Raji (cell line): ENCODE data around the gene BMPR1A.

Experiments used
- POLR2A ChIP-seq: IDR thresholded peaks from 2 replicates; pipeline ENCODE4 v1.6.1; 2011; ENCODE audit warnings: low read depth, low read length, control low read depth; ENCODE audit not compliant: insufficient read depth

Gene BMPR1A

DNA sequence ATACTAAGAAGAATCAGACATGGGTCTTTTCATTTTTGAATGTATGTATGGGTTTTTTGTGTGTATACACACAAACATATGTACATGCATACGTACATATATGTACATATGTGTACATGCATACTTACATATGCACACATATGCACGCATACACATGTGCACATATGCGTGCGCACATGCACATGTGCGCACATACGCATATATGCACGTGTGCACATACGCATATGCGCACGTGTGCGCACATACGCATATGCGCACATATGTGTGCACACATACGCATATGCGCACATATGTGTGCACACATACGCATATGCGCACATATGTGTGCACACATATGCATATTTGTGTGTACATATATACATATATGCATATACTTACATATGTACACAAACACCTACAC lies 4.9 kb upstream of the BMPR1A start:
- TF ChIP-seq POLR2A = no peak

DNA sequence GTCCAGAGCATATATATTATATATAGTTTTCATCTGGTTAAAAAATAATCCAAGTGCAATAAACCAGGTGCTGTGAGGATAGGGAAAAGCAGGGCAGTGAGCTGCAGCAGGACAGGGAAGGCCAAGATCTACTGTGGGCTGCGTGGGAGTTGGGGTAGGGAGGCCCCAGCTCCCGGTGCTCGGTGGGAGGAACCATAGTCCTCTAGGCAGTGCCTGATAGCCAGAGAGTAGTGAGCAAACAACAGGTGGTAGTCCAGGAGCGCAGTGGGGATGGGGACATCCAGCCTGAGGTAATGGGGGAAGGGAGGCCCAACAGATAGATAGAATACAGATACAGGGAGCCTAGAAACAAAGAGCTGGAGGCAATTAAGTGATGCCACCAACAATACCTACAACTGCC lies 4.1 kb upstream of the BMPR1A start:
- TF ChIP-seq POLR2A = no peak

DNA sequence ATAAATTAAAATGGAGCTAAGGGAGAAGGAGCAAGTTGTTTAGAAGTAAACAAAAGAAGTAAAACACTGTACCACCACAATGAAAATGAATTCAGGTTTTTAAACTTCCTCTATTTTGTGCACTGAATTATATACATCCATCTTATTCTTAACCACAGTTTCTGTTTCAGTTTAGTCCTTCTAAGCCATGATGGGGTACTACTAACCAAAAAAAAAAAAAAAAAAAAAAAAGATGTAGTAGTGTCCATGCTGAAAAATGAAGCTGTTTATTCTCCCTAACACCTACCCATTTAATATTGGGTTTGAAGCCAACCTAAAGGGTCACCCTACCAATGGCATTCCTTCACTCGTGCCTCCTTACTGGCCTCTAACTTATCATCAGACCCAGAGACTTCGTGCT lies 3.4 kb upstream of the BMPR1A start:
- TF ChIP-seq POLR2A = no peak

DNA sequence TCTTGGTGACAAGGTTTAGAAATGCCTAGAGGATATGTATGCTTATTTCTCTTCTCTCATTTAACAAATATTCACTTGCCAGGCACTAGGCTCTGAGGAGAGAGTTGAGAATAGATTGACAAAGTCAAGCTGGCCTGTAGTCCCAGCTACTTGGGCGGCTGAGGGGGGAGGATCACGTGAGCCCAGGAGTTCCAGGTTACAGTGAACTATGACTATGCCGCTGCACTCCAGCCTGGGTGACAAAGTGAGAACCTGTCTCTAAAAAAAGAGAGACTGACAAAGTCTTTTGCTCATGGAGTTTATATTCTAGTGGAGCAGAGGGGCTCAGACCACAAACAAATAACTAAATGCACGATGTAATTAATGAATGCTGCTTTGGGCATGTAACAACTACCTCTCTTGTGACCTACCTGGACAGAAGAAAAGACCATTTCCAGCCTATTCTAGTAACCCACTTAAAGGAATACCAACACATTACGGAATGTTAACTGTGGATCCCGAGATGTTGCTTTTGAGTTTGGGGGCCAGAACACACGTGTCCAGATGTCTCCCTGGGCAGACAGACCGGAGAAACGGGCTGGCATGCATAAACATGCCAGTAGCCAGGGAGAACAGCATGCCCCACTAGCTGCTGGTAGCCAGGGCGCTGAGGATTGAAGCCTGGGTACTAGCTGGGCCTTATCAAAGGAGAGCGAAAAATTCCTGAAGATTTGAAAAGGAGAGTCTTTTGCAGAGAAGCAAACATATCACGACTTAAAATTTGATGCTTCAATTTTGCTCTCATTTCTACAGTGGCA lies 2.6 kb upstream of the BMPR1A start:
- TF ChIP-seq POLR2A = no peak

DNA sequence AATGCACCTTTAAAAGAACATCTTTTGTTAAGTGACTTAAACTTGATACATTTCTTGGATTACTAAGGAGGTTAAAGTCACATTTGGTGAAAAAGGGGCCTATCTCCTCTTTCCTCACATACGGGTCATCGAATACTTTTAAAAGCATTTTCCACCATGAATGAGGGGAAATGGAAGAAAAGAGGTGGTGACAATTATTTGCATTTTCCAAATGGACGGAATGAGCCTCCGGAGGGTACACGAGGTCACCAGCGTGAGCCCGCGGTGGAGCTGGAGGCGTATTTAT lies 1.0 kb upstream of the BMPR1A start:
- TF ChIP-seq POLR2A = no peak

DNA sequence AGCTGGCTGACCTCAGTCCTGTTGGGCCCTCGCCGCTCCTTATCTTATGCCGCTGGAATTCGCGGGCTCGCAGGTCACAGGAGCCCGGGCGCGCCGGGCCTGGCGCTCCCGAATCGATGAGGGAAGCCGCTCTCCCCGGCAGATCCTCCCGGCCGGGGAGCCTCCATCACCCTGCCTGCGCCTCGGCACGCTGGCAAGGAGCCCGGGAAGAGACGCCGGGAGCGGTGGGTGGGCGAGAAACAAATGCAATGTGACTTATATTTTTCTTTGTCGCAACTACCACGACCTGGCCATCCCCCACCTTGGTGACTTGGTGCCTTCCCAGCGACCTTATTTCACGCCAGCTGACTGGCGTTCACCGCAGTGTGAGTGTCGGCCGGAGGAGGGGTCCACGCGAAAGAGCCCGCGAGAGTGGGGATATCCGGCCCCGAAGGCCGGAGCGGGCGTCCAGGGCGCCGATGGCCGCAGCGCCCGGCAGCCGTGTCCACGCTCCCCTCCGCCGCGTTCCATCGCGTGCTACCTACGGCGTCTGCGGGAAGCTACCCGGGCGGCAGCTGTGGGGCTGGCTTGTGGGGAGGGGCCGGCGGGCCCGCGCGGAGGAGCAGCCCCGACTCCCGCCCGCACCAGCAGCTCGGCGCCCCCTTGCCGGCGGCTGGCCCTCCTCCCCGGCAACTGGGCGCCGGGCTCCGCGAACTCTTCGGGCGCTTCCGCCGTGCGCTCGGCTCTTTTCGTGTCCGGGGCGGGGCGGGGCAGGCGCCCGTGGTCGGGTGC lies 494 bp upstream of the BMPR1A start:
- TF ChIP-seq POLR2A = peak; percentile 62

DNA sequence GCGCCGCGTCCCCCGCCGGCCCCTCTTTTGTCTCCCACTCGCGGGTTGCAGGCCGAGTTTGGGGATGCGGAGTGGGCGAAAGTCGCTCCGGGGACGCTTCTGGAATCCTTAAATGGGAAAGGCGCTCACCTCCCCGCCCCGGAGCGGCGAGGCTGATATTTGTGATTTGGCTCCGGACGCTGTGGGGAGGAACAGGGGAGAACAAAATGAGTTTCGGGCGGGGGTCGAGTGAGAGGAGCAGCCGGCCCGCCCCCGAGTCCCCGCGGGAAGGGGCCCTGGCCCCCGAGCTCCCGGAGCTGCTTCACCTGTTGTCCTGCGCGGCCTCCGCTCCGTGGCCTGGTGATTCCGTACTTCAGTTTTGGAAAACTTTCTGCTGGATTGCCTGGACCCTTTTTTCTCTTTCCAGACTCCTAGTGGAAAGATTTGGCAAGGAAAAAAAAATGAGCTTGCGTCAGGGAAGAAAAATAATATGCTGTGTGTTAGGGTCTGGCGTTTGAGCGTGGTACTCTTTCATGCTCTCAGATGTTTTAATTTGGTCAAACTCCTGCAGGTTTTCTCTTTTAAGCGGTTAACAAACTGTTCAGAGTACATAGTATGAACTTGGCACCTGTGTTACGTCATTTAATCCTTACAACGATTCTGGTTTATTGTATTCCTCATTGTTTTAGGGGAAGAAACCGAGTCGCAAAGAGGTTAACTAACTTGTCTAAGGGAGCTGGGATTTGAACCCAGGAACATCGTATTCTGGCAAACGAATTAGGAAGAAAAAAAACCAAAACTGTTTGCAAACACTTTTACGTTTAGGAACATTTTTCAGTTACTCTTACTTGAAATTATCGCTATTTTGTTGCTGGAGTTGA lies 924 bp downstream of the BMPR1A start:
- TF ChIP-seq POLR2A = no peak

DNA sequence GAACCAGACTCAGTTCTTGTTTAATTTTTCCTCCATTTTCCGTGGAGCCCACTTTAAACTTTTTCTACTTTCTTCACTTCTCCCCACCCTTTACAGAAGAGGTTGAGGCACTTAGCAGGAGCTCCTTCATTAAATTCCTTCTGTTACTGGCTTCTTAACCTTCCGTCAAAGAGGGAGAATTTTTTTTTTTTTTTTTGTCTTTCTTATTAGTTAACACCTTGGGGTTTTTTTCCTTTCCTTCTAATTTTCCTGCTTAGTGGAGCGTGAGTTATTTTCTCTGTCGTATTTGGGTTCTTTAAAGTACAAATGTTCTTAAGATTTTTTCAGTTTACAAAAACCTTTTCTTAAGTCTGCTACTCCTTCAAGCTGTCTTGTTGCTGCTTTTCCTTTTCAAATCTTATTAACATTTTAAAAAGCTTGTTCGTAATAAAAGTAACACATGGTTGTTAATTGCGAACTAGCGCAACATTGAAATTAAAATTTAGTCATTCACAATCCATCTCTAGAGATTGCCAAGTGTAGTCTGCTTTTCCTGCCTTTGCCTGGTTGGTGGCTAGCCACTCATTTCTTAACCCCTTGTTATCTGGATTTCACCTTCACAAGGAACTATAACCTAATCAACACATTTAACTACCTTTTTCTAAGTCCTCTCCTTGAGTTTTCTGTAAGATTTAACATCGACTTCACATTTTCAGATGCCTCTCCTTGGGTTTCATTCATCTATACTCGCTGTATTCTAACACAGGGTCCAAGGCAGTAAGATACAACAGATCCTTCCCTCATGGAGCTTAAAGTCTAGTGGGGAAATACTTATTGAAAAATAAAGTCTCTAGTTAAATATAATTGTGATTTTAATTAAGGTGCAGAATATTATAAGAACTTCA lies 2.0 kb downstream of the BMPR1A start:
- no peak for TF ChIP-seq POLR2A

DNA sequence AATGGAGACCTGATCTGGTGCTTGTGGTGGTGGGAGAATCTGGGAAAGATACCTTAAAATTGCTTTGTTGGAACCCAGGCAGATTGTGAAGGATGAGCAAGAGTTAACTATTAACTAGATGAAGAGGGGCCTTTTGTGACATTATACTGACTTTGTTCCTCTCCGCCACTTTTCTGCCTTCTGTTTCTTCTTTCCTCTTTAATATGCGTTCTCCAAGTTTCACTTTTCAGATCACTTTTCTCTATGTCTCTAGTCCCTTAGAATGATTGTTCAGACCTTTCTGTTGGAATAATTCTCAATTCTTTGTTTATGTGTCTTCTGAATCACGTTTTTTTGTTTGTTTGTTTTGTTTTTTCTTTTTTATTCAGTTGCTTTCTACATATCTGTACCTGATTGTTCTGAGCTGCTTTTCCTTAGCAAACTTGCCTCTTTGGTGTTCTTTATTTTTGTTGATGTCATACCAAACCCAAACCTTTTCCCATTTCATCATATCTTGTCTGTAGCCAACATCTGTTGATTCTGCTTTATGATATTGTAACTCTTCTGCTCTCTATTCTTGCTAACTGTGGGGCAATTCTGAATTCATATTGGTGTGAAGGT lies 2.8 kb downstream of the BMPR1A start:
- TF ChIP-seq POLR2A = no peak

DNA sequence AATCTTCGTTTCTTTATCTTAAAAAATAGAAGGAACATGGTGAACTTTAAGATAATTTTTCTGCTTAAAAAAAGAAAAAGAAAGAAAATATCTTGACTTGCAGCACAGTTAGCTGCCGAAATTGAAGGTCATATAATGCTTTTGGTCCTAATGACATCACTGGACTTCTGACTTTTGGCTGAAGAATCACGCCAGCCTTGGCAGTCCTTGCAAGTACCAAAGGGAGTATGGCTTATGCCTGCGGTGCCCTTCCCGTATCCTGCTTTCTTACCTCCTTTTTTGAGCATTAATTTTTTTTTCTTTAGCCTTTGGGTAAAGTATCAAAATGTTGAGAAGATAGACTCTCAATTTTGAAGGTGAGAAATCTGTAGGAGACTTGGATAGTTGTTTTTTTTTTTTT lies 7.0 kb downstream of the BMPR1A start:
- TF ChIP-seq POLR2A = no peak

DNA sequence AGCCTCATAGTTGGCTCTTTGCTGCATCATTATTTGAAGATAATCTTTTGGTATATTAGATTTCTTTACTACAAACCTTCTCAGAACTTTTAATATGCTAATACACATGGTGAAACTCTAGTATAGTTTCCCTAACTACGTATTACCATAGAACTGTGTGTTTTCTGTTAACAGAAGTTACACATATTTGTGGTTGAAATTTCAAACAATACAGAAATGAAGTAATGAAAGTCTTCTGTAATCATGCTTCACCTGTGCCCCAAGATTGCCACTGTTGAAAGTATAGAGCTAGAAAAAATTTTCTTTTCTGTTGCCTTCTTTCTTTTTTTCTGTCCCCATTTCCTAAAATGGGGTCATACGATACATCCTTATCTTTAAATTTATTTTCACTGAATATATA lies 9.1 kb downstream of the BMPR1A start:
- TF ChIP-seq POLR2A = no peak

DNA sequence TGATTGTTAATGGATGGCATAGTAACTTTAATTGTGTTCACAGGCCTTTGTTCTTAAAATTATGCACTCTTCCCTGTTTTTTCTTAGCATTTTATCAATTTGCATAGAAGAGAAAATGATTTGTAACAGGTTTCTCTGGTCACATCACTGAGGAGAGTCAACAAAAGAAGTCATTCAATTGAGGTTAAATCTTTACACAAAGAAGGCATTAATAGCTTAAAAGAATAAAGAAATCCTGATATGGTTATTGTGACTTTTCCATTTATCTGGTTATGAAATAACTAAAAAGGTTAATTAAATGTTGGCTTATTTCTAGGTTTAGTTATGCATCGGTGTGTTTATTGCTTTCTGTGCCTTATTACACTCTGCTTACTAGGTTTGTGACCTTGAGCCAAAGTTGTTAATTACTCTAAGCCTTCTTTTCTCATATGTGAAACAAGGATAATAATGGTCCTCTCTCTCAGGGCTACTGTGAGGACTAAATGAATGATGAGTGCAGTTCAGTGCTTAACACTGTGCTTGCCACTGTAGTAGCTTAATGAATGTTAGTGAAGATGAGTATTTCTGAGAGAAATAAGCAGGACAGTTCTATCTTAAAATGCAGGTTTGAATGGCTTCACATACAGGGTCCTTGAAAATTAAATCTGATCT lies 12.1 kb downstream of the BMPR1A start:
- TF ChIP-seq POLR2A = no peak

DNA sequence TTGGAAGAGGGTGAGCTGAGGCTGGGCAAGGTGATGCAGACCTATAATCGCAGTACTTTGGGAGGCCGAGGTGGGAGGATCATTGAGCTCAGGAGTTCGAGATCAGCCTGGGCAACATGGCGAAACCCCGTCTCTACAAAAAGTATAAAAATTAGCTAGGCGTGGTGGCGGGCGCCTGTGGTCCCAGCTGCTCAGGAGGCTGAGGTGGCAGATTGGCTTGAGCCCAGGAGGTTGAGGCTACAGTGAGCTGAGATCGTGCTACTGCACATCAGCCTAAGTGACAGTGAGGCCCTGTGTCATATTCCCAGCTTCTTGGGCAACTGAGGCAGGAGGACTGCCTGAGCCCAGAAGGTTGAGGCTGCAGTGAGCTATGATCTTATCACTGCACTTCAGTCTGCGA lies 13.6 kb downstream of the BMPR1A start:
- no peak for TF ChIP-seq POLR2A

DNA sequence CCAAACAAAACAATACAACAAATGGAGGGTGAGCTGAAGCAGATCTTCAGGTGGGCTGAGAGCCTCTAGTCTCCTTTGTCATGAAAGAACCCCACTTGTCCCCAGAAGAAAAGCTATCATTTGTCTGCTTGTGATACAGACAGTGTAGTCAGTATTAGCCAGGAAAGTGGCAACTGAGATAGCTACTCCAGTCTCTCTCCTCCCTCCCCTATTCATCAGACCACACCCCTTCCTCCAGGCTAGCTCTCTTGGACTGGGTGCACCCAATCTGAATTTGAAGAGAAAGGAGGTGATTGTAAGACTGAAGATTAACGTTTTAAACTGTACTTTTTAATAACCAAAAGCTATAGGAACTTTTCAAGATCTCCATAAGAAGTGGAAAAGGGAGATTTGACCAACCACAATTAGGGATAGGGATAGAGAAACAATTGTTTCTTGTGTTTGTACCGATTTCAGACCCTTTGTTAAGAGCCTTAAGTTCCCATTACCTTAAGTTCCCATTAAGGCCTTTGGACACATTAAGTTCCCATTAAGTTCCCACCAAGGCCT lies 14.1 kb downstream of the BMPR1A start:
- TF ChIP-seq POLR2A = no peak
